HL-60/S4 treated with retinoic acid at 250 ng/mL for 4 days and 3 days (cell line): ENCODE results near the gene CTXND1.

Experiments
- in situ Hi-C: fragments of 300-500 bp; cut with MboI; formaldehyde crosslinking; loops from 2 replicates; pipeline ENCODE4 v1.7.0; 2022; ENCODE audit warnings: low sequenced_read_pairs

CTXND1 gene

DNA sequence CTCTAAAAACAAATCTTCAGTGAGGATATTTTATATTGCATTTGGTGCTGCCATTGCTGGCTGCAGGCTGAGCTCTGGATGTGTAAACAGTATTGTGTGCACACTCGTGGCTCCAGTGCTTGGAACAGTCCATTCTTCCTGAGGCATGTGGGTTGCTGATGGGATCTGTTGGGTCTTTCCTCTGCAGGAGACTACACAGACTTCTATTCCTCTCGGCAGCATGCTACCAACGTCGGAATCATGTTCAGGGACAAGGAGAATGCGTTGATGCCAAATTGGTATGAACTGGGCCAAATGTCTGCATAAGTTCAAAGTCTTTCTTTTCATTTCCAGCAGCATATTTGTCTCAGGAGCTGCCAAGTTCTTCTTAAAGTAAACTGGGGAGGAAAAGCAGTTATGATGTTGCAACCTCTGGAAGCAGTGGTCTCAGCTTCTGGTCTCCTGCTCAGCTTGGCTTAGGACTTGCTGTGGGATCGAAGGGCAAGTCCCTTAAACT is 89.9 kb downstream of the CTXND1 start:
- in situ Hi-C loops, result loop anchor here (25.0 kb wide), 1 partner anchor 250 kb away; no protein-coding TSS in a partner anchor

DNA sequence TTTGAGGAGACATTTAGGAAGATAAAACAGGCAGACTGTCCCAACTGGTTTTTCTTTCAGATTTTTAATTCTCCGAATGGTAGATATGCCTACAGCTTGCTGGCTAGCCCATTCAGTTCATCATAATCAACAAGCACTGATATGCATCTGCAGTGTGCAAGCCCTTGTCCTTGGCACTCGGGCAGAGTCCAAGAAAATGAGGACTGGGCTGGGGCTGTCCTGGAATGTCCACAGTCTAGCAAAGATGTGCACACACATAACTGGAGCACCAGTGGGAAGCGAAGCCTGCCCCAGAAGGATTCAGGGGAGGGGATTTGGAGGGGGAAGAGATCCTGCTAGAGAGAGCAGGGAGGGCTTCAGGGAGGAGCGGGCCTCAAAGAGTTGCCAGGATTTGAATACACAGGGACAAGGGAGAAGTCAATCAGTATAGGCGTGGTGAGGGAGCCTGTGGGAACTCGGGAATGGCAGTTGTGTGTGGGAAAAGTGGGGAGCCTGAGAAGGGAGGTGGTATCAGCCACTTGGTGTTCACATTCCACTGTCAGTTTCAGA is 90.5 kb downstream of the CTXND1 start:
- in situ Hi-C loops, result loop anchor here (25.0 kb wide), 1 partner anchor 249 kb away; no protein-coding TSS in a partner anchor

GRCh38 chr15:80160570-80161156 is 91.3 kb downstream of the CTXND1 start:
- in situ Hi-C loops, result loop anchor here (25.0 kb wide), 1 partner anchor 248 kb away; no protein-coding TSS in a partner anchor

DNA sequence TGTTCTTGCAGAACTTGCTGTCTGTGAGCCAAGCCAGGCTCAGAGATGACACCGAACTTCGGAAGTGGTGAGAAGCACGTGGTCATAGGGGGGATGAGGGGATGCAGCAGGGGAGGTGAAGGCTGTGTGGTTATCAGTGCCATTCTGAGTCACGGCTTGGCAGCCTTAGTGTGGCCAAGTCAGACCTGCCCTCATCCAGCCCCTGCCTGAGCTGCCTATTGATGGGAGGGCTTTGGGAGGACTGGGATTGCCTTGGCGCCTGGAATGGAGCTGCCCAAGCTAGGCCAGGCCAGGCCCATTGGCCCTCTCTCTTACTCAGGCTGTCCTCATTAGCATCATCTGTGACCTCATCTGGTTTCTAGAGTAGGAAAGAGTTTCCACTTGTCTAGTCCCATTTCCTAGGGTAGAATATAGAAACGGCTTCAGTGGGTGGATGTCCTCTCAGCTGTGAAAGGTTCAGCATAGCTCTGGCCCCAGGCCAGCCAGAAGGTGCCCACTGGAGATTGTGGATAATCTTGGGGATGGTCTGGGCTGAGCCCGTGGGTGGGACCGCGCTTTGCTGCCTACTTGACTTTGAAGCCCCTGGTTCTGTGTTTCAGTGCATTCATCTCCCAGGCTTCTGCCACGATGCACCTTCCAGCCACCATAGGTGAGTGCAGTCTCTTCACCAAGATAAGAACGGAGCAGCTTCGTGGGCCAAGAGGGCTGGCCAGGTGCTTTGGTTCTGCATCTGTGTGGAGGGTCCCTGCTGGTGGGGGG is 92.0 kb downstream of the CTXND1 start:
- in situ Hi-C loops, result loop anchor here (25.0 kb wide), 1 partner anchor 248 kb away; no protein-coding TSS in a partner anchor

DNA sequence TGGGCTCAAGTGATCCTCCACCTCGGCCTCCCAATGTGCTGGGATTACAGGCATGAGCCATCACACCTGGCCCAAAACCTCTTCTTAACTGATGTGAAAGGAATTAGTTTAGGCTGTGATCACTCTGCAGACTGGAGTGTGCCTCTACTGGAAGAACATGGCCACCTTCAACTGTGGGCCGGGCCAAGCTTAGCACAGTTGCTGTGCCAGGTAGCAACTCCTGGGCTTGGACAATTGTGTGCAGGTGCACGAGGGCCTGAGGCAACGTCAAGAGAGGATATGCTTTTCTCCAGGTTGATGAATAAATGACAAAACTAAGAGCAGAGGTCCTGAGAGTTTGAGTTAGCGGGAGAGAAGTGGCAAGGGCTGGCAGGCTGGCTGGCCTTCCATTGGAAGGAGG is 92.7 kb downstream of the CTXND1 start:
- in situ Hi-C loops, result loop anchor here (25.0 kb wide), 1 partner anchor 247 kb away; no protein-coding TSS in a partner anchor

DNA sequence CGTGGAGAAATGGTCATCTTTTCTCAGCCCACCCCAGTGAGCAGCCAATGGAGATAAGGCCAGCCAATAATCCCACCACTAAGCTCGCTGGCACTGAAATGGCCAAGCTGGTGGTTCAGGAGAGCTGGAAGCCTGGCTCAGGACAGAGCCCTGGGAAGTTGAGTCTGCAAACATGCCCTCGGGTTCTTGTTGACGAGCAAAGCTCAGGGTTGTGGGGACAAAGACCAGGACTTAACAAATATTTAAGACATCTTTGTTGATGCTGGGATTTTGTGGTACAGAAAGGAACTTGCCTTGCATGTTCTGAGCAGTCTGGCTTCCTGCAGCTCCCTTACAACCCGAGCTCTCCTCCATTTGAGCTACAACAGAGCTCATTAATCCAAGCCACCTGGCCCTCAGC is 94.8 kb downstream of the CTXND1 start:
- in situ Hi-C loops, result loop anchor here (25.0 kb wide), 1 partner anchor 245 kb away; no protein-coding TSS in a partner anchor

DNA sequence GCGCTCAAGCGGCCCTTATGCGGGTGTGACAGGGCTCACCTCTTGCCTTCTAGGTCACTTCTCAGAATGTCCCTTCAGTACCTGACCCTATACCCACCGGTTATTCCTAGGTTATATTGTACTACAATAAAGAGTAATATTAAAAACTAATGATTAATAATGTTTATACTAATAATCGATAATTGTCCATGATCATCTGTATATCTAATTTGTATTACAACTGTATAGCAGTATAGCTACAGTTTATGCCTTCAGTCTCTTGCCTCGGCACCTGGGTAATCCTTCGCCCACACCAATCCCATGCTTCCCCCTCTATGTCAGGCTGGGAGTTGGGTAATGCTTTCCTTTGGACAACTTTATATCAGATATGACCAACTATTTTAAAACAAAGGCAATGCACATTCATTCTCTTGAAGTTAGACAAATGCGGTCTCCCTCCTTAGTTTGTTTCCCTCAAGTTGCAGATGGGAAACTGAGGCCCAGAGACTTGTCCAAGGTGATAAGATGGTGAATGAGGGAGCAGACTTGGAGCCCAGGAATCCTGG is 95.8 kb downstream of the CTXND1 start:
- in situ Hi-C loops, result loop anchor here (25.0 kb wide), 1 partner anchor 244 kb away; no protein-coding TSS in a partner anchor

GRCh38 chr15:80155378-80156175 is 96.4 kb downstream of the CTXND1 start:
- in situ Hi-C loops, result loop anchor here (25.0 kb wide), 1 partner anchor 243 kb away; no protein-coding TSS in a partner anchor

DNA sequence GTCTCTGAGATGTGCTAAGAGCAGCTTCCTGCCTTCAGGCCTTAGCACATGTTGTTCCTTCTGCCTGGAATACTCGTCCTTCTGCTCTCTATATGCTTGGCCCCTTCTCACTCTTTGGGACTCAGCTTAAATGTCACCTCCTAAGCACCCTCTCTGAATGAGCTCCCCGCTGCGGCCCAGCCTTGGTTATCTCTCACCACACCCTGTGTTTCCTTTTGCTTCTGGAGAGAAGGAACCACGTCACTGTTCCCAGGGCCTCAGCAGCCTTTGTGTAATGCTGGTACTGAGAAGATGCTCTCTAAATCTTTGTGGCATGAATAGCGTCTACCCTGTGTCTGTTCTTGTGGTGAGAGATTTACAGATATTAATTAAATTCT is 97.0 kb downstream of the CTXND1 start:
- in situ Hi-C loops, result loop anchor here (25.0 kb wide), 1 partner anchor 243 kb away; no protein-coding TSS in a partner anchor

DNA sequence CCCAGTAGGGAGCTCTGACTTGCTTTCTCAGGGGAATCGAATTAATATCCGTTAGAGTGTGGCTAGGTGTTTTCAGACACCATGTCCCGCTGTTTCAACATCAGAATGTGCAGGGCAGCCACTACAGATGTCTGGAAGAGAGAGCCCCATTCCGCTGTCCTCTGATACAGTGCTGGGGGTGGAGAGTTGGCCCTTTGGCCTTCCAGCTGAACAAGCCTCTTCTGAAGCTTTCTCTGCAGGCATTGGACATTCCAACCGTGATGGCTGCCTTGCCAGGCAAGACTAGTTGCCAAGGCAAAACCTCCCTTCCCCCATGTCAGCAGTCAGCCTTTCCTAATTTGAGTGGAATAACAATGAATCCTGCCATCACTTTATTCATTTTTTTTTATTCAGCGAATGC is 97.7 kb downstream of the CTXND1 start:
- in situ Hi-C loops, result loop anchor here (25.0 kb wide), 1 partner anchor 242 kb away; no protein-coding TSS in a partner anchor

- in situ Hi-C loops, result loop anchor here (25.0 kb wide), 1 partner anchor 242 kb away; no protein-coding TSS in a partner anchor
These were observed 98.1 kb downstream of the CTXND1 start for GRCh38 chr15:80153900-80154299.

- in situ Hi-C loops, result loop anchor here (25.0 kb wide), 1 partner anchor 241 kb away; no protein-coding TSS in a partner anchor
These were observed 98.8 kb downstream of the CTXND1 start, which contains the start of gene FAH for GRCh38 chr15:80152896-80153876. TSS of gene FAH (plus strand) at chr15:80152999. CDS start at chr15:80153055, 56 bp downstream.

GRCh38 chr15:80152180-80152895 is 99.7 kb downstream of the CTXND1 start:
- in situ Hi-C loops, result loop anchor here (25.0 kb wide), 1 partner anchor 240 kb away; no protein-coding TSS in a partner anchor

DNA sequence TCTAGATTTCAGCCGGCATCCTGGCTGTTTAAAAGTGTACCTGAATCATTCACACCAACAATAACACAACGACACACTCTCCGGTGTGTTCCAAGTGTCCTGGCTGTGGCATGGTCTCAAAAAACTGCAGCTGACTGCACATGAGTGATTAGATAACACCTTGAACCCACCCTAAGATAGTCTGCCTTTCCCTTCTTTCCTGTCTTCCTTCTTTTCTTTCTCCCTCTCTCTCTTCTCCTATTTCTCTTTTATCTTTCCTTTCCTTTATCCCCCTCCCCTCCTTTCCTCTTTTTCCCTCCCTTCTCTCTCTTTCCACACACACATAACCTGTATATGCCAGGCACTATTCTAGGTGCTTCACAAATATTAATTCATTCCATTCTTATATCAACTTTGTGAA is 100.4 kb downstream of the CTXND1 start:
- in situ Hi-C loops, result loop anchor here (25.0 kb wide), 1 partner anchor 239 kb away; no protein-coding TSS in a partner anchor

DNA sequence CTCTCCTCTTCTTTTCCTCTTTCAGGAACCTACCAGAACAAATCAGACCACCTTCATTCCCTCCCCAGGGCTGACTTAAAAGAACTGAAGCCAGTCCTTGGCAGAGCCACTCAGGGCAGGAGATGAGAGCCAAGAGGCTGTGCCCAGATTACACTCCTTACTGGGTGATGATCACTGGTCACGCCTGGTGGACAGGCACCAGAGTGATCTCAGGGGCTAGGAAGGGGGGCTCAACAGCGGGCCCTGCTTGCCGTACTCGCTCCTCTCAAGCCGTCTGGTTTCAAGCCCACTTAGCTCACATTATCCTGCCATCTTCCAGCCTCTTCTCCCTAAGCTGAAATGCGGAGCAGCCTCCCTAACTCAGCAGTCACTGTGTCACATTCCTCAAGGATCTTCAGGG is 100.9 kb downstream of the CTXND1 start:
- in situ Hi-C loops, result loop anchor here (25.0 kb wide), 1 partner anchor 239 kb away; no protein-coding TSS in a partner anchor
